Small intestine (tissue), 7 donors: ENCODE data around the gene POLE3. TPM values are rescaled to one million over a fixed set of nuclear protein-coding genes. Genes with fewer than 3 reads are reported as not detected.

Source experiments
- DNase-seq, 2 donors: peaks; one replicate each; pipeline versions ENCODE4 v3.0.0 to v3.0.0-alpha.2; 2013
- FAIRE-seq: peaks from 2 replicates; lab custom pipeline; 2012; peaks lifted over from hg19 to GRCh38; lab: Jason Lieb, UNC
- H3K27ac ChIP-seq, 3 donors: one replicate each; pipeline ENCODE4 v1.5.1; 2013; ENCODE audit warnings: low read length in 2 of 3, mild to moderate bottlenecking in 2 of 3, control low read depth in 1 of 3, inconsistent platforms in 1 of 3, low read depth in 1 of 3, moderate library complexity in 1 of 3
- H3K27me3 ChIP-seq, 3 donors: one replicate each; pipeline ENCODE4 v1.6.1; 2013; ENCODE audit warnings: low read length in 3 of 3, inconsistent platforms in 1 of 3; ENCODE audit not compliant: control insufficient read depth in 3 of 3, insufficient read depth in 3 of 3
- H3K36me3 ChIP-seq, 3 donors: one replicate each; pipeline ENCODE4 v1.6.1; 2013; ENCODE audit warnings: low read length in 3 of 3, inconsistent platforms in 1 of 3, low read depth in 1 of 3, mild to moderate bottlenecking in 1 of 3, moderate library complexity in 1 of 3; ENCODE audit not compliant: control insufficient read depth in 3 of 3, insufficient read depth in 2 of 3
- H3K4me1 ChIP-seq, 3 donors: one replicate each; pipeline ENCODE4 v1.6.1; 2013; ENCODE audit warnings: low read length in 2 of 3, inconsistent platforms in 1 of 3, low read depth in 1 of 3, mild to moderate bottlenecking in 1 of 3, moderate library complexity in 1 of 3; ENCODE audit not compliant: control insufficient read depth in 3 of 3, insufficient read depth in 2 of 3
- H3K4me3 ChIP-seq, 3 donors: one replicate each; pipeline ENCODE4 v1.5.1; 2013; ENCODE audit warnings: low read length in 3 of 3, control low read depth in 1 of 3, inconsistent platforms in 1 of 3, low read depth in 1 of 3, mild to moderate bottlenecking in 1 of 3, moderate library complexity in 1 of 3
- H3K9me3 ChIP-seq, 2 donors: one replicate each; pipeline ENCODE4 v1.6.1; 2013; ENCODE audit warnings: low read depth in 1 of 2, low read length in 1 of 2; ENCODE audit not compliant: control insufficient read depth in 2 of 2, insufficient read depth in 1 of 2
- WGBS, 3 donors: extraction: QIAGEN DNeasy Blood & Tissue Kit; methylation state at CpG; one replicate each; pipeline ENCODE4 v1.1.7; 2013; 5-methylcytosine and 5-hydroxymethylcytosine counted together
- polyA plus RNA-seq, 4 donors: library from polyadenylated mRNA; stranded (reverse) in 3 of 4; unstranded in 1 of 4; fragments of 200-250 nt in 3 of 4; fragments of 120-200 nt in 1 of 4; gene quantifications; one replicate each; pipeline versions ENCODE4 v1.2.1 to v1.2.3, GENCODE V29; 2013
- donor health status: healthy with polysubstance abuse.
- donor health status: control.
- donor health status: control.
- donor health status: Bipolar disorder and iron deficiency.
- donor health status: healthy.

POLE3 gene
- polyA plus RNA-seq, 4 donors: 15.7 to 50.2 (median 31.6) TPM

DNA sequence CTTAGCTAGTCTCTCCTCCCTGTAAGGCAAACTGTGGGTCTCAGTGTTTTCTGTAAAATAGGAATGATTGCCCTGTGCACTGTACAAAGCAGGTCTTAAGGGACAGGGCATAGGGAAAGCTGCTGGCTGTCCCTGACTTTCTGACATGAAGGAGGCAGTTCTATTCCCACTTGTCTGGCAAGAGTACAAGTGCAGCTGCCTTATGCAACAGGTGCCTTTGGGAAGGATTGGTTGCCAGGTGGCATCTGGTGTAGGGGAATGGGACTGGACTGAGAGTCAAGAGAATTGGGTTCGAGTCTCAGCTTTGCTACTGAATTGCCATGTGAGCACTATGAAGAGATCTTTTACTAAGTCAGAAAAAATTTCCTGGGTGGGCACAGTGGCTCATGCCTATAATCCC lies 51.1 kb downstream of the POLE3 start:
- DNase-seq (no peak), FAIRE-seq (no peak)
- Histone ChIP-seq H3K4me1 (no peaks in the 10 kb centered on the region), H3K4me3 (no peak overlapping the region), H3K27ac (no peak overlapping the region), H3K36me3 (peaks cover 0 to 30% (median 0%) of the 10 kb centered on the region in 3 donors), H3K27me3 (no peaks in the 10 kb centered on the region), H3K9me3 (no peaks in the 10 kb centered on the region)
- WGBS, 3 donors: 82 to 94% (median 90%) methylated on average over 1 of the region's 1 CpG

Other genes with a start within 250 kb of the POLE3 start
- 10 to 100 TPM in 2 of 4 donors, 1 to 10 TPM in 2; 6.5 to 19.8 (median 9.5) TPM for gene FKBP15, start 189.4 kb downstream of the POLE3 start, polyA plus RNA-seq
- gene SLC31A1, start 189.1 kb downstream of the POLE3 start, polyA plus RNA-seq: 10 to 100 TPM; 27.5 to 40.6 (median 29.6) TPM
- 10 to 100 TPM; 33.4 to 77.0 (median 56.3) TPM for gene CDC26, start 135.1 kb downstream of the POLE3 start, polyA plus RNA-seq
- 10 to 100 TPM in 2 of 4 donors, 1 to 10 TPM in 2; 7.6 to 21.6 (median 11.3) TPM for gene PRPF4, start 135.0 kb downstream of the POLE3 start, polyA plus RNA-seq
- 1 to 10 TPM in 1 of 4 donors, under 1 TPM in 2, not detected in 1; 0.54 to 1.7 (median 0.62) TPM for gene RNF183, start 107.3 kb downstream of the POLE3 start, polyA plus RNA-seq
- 1 to 10 TPM in 2 of 4 donors, under 1 TPM in 1, not detected in 1; 0.45 to 2.5 (median 1.6) TPM for gene WDR31, start 70.4 kb downstream of the POLE3 start, polyA plus RNA-seq
- gene BSPRY, start 61.1 kb downstream of the POLE3 start, polyA plus RNA-seq: 10 to 100 TPM in 3 of 4 donors, 1 to 10 TPM in 1; 4.8 to 16.8 (median 15.3) TPM
- gene HDHD3, start 33.7 kb downstream of the POLE3 start, polyA plus RNA-seq: 100 to 1,000 TPM in 3 of 4 donors, 10 to 100 TPM in 1; 96.9 to 370 (median 210) TPM
- 10 to 100 TPM; 33.5 to 97.7 (median 42.9) TPM for gene ALAD, start 9.4 kb downstream of the POLE3 start, polyA plus RNA-seq
- gene C9orf43, start 72 bp upstream of the POLE3 start, polyA plus RNA-seq: under 1 TPM in 3 of 4 donors, not detected in 1; 0.42 to 0.81 (median 0.69) TPM
- 10 to 100 TPM; 23.0 to 37.0 (median 26.4) TPM for gene RGS3, start 53.1 kb upstream of the POLE3 start, polyA plus RNA-seq